Lower lobe of right lung (tissue), 2 donors: ENCODE measurements around the gene PKIG. TPM values are rescaled to one million over a fixed set of nuclear protein-coding genes. Genes with fewer than 3 reads are reported as not detected.
"Not testable (repeated sequence)": the region's sequence is repeated elsewhere in the genome, so short reads cannot be mapped to it uniquely, and the experiment has no call there.

ENCODE experiments used
- ATAC-seq, 2 donors: fragments of 200-7000 bp; cut with Tn5 transposase; one replicate each; pipeline ENCODE4 v1.9.1; 2020 to 2022; ENCODE audit warnings: mild to moderate bottlenecking in 2 of 2, moderate library complexity in 2 of 2
- DNase-seq: peaks from one replicate; pipeline ENCODE4 v3.0.0-alpha.2; 2020
- H3K27ac ChIP-seq: fragments of 200-600 bp; one replicate; pipeline ENCODE4 v1.8.0; 2022
- H3K27me3 ChIP-seq: fragments of 200-600 bp; one replicate; pipeline ENCODE4 v1.8.0; 2022; ENCODE audit warnings: low read depth
- H3K36me3 ChIP-seq: fragments of 200-600 bp; one replicate; pipeline ENCODE4 v1.8.0; 2022; ENCODE audit warnings: mild to moderate bottlenecking
- H3K4me1 ChIP-seq: fragments of 200-600 bp; one replicate; pipeline ENCODE4 v1.8.0; 2022
- H3K4me3 ChIP-seq: fragments of 200-600 bp; one replicate; pipeline ENCODE4 v1.8.0; 2022; ENCODE audit warnings: mild to moderate bottlenecking
- H3K9me3 ChIP-seq: fragments of 200-600 bp; one replicate; pipeline ENCODE4 v1.8.0; 2022
- intact Hi-C: fragments of 100-400 bp; cut with DNase I; formaldehyde crosslinking; loops from one replicate; pipeline ENCODE4 v1.11.0; 2022
- total RNA-seq: library from RNA; stranded (reverse); fragmentation: NEBNext Ultra II Directional; extraction: Animal tissue kit (Norgen Biotek cat#: 25700); gene quantifications from one replicate; pipeline ENCODE4 v1.2.1, GENCODE V29; 2021
- TF ChIP-seq, protein P1 (sequence below): fragments of 200-600 bp; IDR thresholded peaks from one replicate; pipeline ENCODE4 v1.8.0; 2022; ENCODE audit warnings: antibody characterized with exemption, mild to moderate bottlenecking
- donor health status: DM: no; HTN: yes; CAD: no; lungs with severe emphysema.

PKIG gene
- total RNA-seq, 1 donor from 2014 or later: 61.6 TPM

DNA sequence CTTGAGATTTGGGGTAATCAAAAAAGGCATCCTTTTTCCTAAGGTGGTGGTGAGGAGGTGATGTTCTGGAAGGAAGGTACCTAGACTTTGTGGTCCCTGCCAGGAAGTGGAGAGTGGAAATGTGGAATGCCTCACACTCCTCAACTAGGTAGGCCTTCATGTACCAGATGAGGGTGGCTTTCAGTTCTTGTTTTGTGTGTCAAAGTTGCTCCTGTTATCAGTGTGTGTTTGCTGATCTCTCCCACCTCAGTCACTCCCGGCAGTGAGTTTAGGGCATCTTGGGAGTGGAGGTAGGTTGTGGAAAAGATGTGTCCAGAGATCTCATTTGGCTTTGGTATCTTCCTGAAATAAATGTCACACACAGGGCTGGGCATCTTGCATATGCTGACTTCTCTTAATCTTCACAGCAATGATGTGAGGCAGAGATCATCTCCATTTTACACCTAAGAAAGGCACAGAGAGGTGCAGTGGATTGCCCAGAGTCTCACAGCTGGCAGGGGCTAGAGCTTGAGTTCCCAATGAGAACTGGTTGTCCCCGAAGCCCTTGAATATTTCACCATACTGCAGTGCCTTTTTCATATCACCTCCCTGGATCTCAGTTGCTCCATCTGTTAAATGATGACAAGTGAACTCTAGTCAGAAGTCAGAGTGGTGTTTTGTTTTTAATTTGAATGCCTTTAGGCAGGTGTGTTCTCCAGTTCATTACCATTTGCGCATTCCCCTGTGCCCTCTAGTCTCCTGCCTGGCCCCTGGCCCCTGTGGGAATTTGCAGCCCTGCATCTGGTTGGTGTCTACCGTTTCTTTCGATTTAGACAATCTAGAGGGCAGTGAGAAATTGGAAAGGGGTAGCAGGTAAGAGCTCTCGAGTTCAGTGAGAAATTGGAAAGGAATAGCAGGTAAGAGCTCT is 2.9 kb downstream of the PKIG start:
- TF ChIP-seq, protein P1, sequence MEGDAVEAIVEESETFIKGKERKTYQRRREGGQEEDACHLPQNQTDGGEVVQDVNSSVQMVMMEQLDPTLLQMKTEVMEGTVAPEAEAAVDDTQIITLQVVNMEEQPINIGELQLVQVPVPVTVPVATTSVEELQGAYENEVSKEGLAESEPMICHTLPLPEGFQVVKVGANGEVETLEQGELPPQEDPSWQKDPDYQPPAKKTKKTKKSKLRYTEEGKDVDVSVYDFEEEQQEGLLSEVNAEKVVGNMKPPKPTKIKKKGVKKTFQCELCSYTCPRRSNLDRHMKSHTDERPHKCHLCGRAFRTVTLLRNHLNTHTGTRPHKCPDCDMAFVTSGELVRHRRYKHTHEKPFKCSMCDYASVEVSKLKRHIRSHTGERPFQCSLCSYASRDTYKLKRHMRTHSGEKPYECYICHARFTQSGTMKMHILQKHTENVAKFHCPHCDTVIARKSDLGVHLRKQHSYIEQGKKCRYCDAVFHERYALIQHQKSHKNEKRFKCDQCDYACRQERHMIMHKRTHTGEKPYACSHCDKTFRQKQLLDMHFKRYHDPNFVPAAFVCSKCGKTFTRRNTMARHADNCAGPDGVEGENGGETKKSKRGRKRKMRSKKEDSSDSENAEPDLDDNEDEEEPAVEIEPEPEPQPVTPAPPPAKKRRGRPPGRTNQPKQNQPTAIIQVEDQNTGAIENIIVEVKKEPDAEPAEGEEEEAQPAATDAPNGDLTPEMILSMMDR: no peak
- H3K9me3 ChIP-seq: no peaks in the 10 kb centered on the region
- intact Hi-C loops: loop anchor here (10.0 kb wide), 1 partner anchor 61 kb away; the partner anchor contains the start of gene SERINC3
- H3K4me1 ChIP-seq: peaks cover 50% of the 10 kb centered on the region
- ATAC-seq: no peak
- peak overlapping the region; percentile 53 for H3K4me3 ChIP-seq
- no peak for DNase-seq
- peaks cover 8% of the 10 kb centered on the region for H3K36me3 ChIP-seq
- no peaks in the 10 kb centered on the region for H3K27me3 ChIP-seq
- peak overlapping the region; percentile 27 for H3K27ac ChIP-seq

DNA sequence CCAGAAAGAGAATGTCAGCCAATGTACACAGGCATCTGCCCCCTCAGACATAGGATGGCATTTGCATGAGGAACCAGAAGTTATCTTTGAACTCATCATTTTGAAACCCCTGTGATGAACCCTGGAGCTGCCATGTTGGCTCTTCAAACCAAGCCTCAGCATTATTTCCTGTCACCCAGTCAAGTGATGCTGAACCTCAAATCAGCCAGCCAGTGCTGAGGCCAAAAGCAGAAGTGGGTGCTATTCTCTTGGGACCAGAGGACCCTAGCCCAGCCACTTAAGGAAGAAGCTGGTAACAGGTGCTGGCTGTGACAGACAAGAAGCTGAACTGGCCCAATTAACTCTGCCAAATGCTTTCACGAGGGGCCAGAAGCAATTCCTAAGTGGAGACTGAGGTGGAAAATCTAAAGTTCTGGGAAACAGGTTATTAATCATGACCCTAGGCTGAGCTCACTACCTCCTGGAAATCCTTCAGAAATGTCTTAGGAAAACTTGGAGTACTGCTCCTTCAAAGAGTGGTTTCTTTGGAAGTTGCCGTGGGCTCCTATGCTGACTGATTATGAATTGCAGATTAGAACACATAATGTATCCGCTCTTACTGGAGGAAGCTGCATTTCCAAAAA is 4.0 kb downstream of the PKIG start:
- H3K27ac ChIP-seq: peak overlapping the region; percentile 27
- H3K4me1 ChIP-seq: peaks cover 39% of the 10 kb centered on the region
- H3K27me3 ChIP-seq: no peaks in the 10 kb centered on the region
- DNase-seq: no peak
- TF ChIP-seq, protein P1: no peak
- H3K4me3 ChIP-seq: peak overlapping the region; percentile 17
- H3K9me3 ChIP-seq: no peaks in the 10 kb centered on the region
- peaks cover 18% of the 10 kb centered on the region for H3K36me3 ChIP-seq
- intact Hi-C loops: loop anchor here (10.0 kb wide), 1 partner anchor 62 kb away; the partner anchor contains the start of gene SERINC3
- peak in 1 of 2 donors; percentile 33 for ATAC-seq

DNA sequence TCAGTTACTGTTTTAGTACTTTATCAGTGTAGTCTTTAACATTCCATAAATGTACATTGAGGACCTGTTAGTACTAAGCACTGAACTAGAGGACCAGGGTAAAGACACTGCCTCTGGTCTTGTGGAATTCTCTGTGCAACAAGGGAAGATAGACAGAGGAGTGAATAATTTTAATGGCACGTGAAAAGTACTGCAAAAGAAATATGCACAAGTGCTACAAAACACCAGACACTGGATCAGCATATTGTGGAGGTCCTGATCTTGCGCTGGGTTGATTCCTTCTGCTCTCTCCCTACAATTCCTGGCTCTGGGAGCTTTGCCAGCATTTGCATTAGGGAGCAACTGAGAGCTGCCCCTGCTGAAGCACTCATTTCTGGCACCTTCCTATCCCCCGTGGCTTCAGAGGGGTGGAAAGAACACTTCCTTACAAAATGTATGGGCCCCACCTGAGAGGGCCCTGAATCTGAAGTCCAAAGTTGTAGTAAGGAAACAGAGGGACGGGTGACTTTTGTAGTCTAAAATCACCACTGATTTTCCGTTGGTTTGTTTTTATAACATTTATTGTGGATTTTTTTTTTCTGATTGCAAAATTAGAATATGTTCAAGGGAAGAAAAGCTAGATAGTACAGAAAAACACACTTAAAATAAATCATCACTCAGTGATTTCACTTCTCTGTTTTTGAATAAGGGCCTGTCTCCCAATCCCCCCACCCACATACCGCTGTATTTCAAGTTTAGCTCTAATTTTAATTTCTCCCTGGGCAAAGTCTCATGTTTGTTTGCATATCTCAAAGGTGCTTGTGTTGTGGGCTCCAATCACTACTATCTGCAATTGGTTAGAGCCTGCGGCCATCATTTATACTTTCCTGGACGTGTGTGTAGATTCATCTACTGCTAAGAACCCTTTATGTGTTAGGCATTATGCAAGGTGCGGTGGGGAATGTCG is 4.9 kb downstream of the PKIG start:
- Histone ChIP-seq H3K36me3 (peaks cover 27% of the 10 kb centered on the region), H3K4me1 (peaks cover 31% of the 10 kb centered on the region), H3K9me3 (no peaks in the 10 kb centered on the region), H3K27ac (peak overlapping the region; percentile 27), H3K4me3 (peak overlapping the region; percentile 7), H3K27me3 (no peaks in the 10 kb centered on the region)
- TF ChIP-seq, protein P1: no peak
- DNase-seq (no peak), ATAC-seq (no peak)
- intact Hi-C loops: loop anchor here (10.0 kb wide), 1 partner anchor 63 kb away; the partner anchor contains the start of gene SERINC3

DNA sequence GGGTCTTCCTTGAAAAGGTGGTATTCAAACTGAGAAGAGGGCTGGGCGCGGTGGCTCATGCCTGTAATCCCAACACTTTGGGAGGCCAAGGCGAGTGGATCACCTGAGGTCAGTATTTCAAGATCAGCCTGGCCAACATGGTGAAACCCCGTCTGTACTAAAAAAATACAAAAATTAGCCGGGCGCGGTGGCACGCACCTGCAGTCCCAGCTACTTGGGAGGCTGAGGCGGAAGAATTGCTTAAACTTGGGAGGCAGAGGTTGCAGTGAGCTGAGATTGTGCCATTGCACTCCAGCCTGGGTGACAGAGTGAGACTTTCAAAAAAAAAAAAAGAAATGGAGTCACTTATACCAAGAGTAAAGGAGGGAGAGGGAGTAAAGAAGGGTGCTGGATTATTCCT is 5.9 kb downstream of the PKIG start:
- Histone ChIP-seq H3K4me1 (peaks cover 31% of the 10 kb centered on the region), H3K36me3 (peaks cover 31% of the 10 kb centered on the region)
- not testable (repeated sequence) for H3K27ac ChIP-seq, H3K4me3 ChIP-seq, H3K9me3 ChIP-seq, ATAC-seq, DNase-seq, H3K27me3 ChIP-seq
- intact Hi-C loops: loop anchor here (10.0 kb wide), 1 partner anchor 64 kb away; the partner anchor contains the start of gene SERINC3

DNA sequence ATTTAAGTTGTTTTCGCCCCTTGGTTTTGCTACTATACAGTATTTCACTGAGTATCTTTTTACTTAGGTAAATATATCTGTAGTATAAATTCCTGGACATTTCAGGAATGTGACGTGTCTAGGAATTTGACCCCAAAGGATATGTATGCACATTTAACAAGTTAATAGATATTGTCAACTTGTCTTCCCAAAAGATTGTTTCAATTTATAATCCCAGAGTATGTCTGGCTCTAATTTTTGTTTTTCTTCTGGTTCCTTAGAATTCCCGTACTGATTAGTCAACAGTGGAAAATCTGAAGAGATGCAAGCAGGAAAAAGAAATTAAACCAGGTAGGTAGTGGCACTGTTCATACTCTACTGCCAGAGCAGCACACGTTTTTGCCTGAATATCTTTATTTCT is 7.2 kb downstream of the PKIG start:
- no peak for DNase-seq
- Histone ChIP-seq H3K27me3 (no peaks in the 10 kb centered on the region), H3K4me1 (peaks cover 42% of the 10 kb centered on the region), H3K9me3 (no peaks in the 10 kb centered on the region), H3K4me3 (no peak overlapping the region), H3K27ac (no peak overlapping the region), H3K36me3 (peaks cover 31% of the 10 kb centered on the region)
- TF ChIP-seq, protein P1: no peak
- intact Hi-C loops: loop anchor here (10.0 kb wide), 1 partner anchor 65 kb away; the partner anchor contains the start of gene SERINC3
- ATAC-seq: no peak
